ENCODE results near the gene SSC4D. TPM values are rescaled to one million over a fixed set of nuclear protein-coding genes. Genes with fewer than 3 reads are reported as not detected.

The SSC4D gene
- total RNA-seq, 1 donor from 2014 or later, result 0.79 TPM

- no peak for FAIRE-seq
- DNase-seq (ENCODE audit: low read depth), result peak; percentile 80
- Histone ChIP-seq H3K36me3 (ENCODE audit: control insufficient read depth, insufficient read depth, low read length) (peaks cover 21% of the 10 kb centered on the region), H3K4me3 (ENCODE audit: low read depth, low read length) (no peak overlapping the region), H3K27me3 (ENCODE audit: control insufficient read depth, insufficient read depth, low read length) (no peaks in the 10 kb centered on the region)
- TF ChIP-seq CTCF (IDR thresholded peaks at IDR 0.05; ENCODE audit: insufficient read depth, low read length, severe bottlenecking), result no peak
Measured at GRCh38 chr7:76343294-76343930, 66.1 kb downstream of the SSC4D start.

- DNase-seq (ENCODE audit: low read depth) (no peak), FAIRE-seq (no peak)
- Histone ChIP-seq H3K4me3 (ENCODE audit: low read depth, low read length) (no peak overlapping the region), H3K27me3 (ENCODE audit: control insufficient read depth, insufficient read depth, low read length) (no peaks in the 10 kb centered on the region), H3K36me3 (ENCODE audit: control insufficient read depth, insufficient read depth, low read length) (peaks cover 21% of the 10 kb centered on the region)
- no peak for TF ChIP-seq CTCF (IDR thresholded peaks at IDR 0.05; ENCODE audit: insufficient read depth, low read length, severe bottlenecking)
Measured at GRCh38 chr7:76342222-76342621, 67.3 kb downstream of the SSC4D start.

GRCh38 chr7:76340617-76341131 is 68.8 kb downstream of the SSC4D start:
- FAIRE-seq (no peak), DNase-seq (ENCODE audit: low read depth) (no peak)
- Histone ChIP-seq H3K27me3 (ENCODE audit: control insufficient read depth, insufficient read depth, low read length) (no peaks in the 10 kb centered on the region), H3K4me3 (ENCODE audit: low read depth, low read length) (no peak overlapping the region), H3K36me3 (ENCODE audit: control insufficient read depth, insufficient read depth, low read length) (peaks cover 14% of the 10 kb centered on the region)
- TF ChIP-seq CTCF (IDR thresholded peaks at IDR 0.05; ENCODE audit: insufficient read depth, low read length, severe bottlenecking), result no peak

Other genes with a start within 250 kb of the SSC4D start
- gene SRRM3, start 207.8 kb downstream of the SSC4D start, total RNA-seq, result 0.26 and 0.51 TPM in 2 replicates
- gene HSPB1, start 107.0 kb downstream of the SSC4D start, total RNA-seq, result 36.1 and 164 TPM in 2 replicates
- gene YWHAG, start 50.7 kb downstream of the SSC4D start, total RNA-seq, result 112 and 142 TPM in 2 replicates
- 12.8 and 26.1 TPM in 2 replicates for gene ZP3, start 15.3 kb upstream of the SSC4D start, total RNA-seq
- gene DTX2, start 52.0 kb upstream of the SSC4D start, total RNA-seq, result 10.8 and 13.2 TPM in 2 replicates
- 0.26 and 2.6 TPM in 2 replicates for gene UPK3B, start 100.9 kb upstream of the SSC4D start, total RNA-seq
- not detected in 2 replicates for gene SPDYE16, start 133.6 kb upstream of the SSC4D start, total RNA-seq
- 2.2 and 2.6 TPM in 2 replicates for gene POMZP3, start 217.6 kb upstream of the SSC4D start, total RNA-seq